ENCODE results near the gene FBF1. TPM values are rescaled to one million over a fixed set of nuclear protein-coding genes. Genes with fewer than 3 reads are reported as not detected.
A peak's percentile ranks its signal among the peaks of the same experiment; 100 is the strongest.

Gene FBF1
- total and polyA plus RNA-seq, 9 of the 15 experiments (the other 6 are each of a cell fraction or from before 2014, with no cell fraction given): 0.46 to 14.9 (median 7.5) TPM

- TF ChIP-seq ZNF639 (CRISPR knock-in tag; conservative IDR thresholded peaks at IDR 0.05 in 1 of 2, IDR thresholded peaks at IDR 0.05 in 1 of 2) (peak in 1 of 2 experiments; percentile 61; a peak in 1 of 4 replicates), SMARCB1 (IDR thresholded peaks at IDR 0.05; ENCODE audit: insufficient read length, low read depth) (no peak), TCFL5 (CRISPR knock-in tag; conservative IDR thresholded peaks at IDR 0.05) (no peak; the same call in 1 of the 2 replicates), CXXC5 (CRISPR knock-in tag; IDR thresholded peaks at IDR 0.05) (peak; percentile 93), ZMIZ1 (IDR thresholded peaks at IDR 0.05; ENCODE audit: low read depth in 2 of 2, low read length in 2 of 2) (0 out of 4 replicates have a peak, but pooled peaks of 1 of the 2 experiments have one; percentile 46), KDM5B (IDR thresholded peaks at IDR 0.05; ENCODE audit: insufficient replicate concordance, low read depth, low read length) (peak; percentile 62), SNRNP70 (optimal IDR thresholded peaks at IDR 0.05; ENCODE audit: low read depth, low read length) (no peak), PURB (CRISPR knock-in tag; IDR thresholded peaks at IDR 0.05; ENCODE audit: low read depth) (no peak), ZNF785 (CRISPR knock-in tag; IDR thresholded peaks at IDR 0.05) (no peak), MNT (conservative IDR thresholded peaks at IDR 0.05) (peak; percentile 85 to 87), ZNF75A (CRISPR knock-in tag; IDR thresholded peaks at IDR 0.05) (no peak; the same call in 1 of the 2 replicates), HNRNPLL (IDR thresholded peaks at IDR 0.05; ENCODE audit: low read depth, low read length, poor library complexity, severe bottlenecking) (peak; percentile 65), ZNF41 (CRISPR knock-in tag; conservative IDR thresholded peaks at IDR 0.05) (peak; percentile 56; the same call in 1 of the 2 replicates), ZNF445 (CRISPR knock-in tag; IDR thresholded peaks at IDR 0.05; ENCODE audit: low read depth) (no peak), RFX5 (IDR thresholded peaks at IDR 0.05; ENCODE audit: low read depth, low read length) (no peak), ATF6 (CRISPR knock-in tag; IDR thresholded peaks at IDR 0.05) (0 out of 2 replicates have a peak, but pooled peaks have one; percentile 70)
These were observed 38.3 kb upstream of the FBF1 start, which contains the start of the genes ACOX1 and TEN1 (continued) for GRCh38 chr17:75978938-75979704.
